Measurements from ENCODE around the gene TTLL6. TPM values are rescaled to one million over a fixed set of nuclear protein-coding genes. Genes with fewer than 3 reads are reported as not detected.
"Not testable (repeated sequence)": the region's sequence is repeated elsewhere in the genome, so short reads cannot be mapped to it uniquely, and the experiment has no call there.

The TTLL6 gene
- total RNA-seq, 1 donor from 2014 or later = not detected

DNA sequence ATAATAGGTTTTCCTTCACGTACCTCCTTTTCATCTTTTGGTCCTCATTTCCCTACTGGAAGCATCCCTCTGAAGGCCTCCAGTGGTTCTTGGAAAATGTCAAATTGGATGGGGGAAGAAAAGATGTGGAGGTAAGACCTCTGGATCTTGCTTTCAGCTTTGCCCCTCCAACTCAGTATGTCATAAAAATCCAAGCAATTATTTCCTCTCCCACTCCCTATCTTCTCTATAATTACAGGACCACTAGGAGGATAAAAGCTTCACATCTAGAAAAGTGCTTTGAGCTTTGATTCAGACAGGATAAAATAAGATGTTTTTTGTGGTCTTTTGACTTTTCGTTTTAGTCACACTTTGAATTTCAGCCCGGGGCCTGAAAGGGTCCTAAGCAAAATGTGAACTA lies 1.7 kb downstream of the TTLL6 start:
- no peak for DNase-seq (ENCODE audit: low read depth)
- H3K4me3 ChIP-seq (ENCODE audit: low read depth, low read length) = no peak overlapping the region
- TF ChIP-seq, protein P1, sequence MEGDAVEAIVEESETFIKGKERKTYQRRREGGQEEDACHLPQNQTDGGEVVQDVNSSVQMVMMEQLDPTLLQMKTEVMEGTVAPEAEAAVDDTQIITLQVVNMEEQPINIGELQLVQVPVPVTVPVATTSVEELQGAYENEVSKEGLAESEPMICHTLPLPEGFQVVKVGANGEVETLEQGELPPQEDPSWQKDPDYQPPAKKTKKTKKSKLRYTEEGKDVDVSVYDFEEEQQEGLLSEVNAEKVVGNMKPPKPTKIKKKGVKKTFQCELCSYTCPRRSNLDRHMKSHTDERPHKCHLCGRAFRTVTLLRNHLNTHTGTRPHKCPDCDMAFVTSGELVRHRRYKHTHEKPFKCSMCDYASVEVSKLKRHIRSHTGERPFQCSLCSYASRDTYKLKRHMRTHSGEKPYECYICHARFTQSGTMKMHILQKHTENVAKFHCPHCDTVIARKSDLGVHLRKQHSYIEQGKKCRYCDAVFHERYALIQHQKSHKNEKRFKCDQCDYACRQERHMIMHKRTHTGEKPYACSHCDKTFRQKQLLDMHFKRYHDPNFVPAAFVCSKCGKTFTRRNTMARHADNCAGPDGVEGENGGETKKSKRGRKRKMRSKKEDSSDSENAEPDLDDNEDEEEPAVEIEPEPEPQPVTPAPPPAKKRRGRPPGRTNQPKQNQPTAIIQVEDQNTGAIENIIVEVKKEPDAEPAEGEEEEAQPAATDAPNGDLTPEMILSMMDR (conservative IDR thresholded peaks at IDR 0.05; ENCODE audit: low read depth, low read length) = no peak

DNA sequence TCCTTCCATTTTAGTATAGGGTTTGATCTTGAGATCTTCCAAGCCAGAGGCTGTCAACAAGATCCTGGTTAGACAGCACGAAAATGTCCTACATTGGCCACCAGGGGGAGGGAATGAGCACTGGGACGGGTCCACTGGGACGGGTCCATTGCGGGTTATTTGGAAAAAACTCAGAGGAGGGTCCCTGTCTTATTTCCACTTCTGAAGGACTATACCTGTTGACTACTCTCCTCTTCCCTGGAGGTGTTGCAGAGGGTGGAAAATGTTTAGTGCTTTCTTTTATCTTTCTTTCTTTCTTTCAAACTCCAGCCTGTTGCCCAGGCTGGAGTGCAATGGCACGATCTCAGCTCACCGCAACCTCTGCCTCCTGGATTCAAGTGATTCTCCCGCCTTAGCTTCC lies 2.5 kb downstream of the TTLL6 start:
- DNase-seq (ENCODE audit: low read depth) = no peak
- H3K4me3 ChIP-seq (ENCODE audit: low read depth, low read length) = no peak overlapping the region
- TF ChIP-seq, protein P1 (conservative IDR thresholded peaks at IDR 0.05; ENCODE audit: low read depth, low read length) = peak; percentile 91

DNA sequence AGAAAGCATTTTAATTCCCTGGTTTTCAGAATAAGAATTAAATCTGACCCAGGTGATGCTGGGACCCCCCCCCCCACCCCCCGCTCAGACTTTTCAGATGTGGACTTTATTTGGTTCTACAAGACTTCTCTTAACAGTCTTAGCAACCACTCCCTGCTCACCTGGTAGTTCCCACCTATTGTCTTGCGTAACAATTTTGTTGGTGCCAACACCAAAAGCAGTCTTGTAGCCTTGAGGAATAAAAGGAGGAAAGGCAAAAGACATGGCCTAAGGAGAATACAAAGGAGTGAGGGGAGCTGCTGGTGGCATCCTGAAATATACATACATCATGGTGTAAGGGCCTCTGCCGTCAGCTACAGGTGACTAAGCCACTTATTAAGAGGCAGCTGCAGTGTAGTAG lies 5.0 kb downstream of the TTLL6 start:
- DNase-seq (ENCODE audit: low read depth) = no peak
- TF ChIP-seq, protein P1 (conservative IDR thresholded peaks at IDR 0.05; ENCODE audit: low read depth, low read length) = no peak
- H3K4me3 ChIP-seq (ENCODE audit: low read depth, low read length) = no peak overlapping the region

DNA sequence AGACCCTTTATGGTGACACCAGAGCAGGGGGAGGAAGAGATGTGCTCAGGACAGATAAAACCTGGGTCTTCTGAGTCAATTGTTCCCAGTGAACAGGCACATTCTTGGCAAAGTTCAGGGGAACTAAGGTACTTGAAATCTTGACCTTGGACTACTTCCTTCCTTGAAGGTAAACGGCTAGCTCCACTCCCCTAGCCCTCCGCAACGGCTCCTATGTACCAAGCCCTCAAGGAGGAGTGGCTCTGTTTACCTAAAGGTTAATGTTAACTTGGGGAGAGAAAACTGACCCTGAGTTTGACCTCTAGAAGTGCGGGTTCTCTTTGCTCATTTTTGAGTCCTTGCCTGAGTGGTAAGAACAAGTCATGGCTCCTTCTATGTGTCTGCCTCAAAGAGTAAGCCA lies 7.8 kb downstream of the TTLL6 start:
- no peak overlapping the region for H3K4me3 ChIP-seq (ENCODE audit: low read depth, low read length)
- TF ChIP-seq, protein P1 (conservative IDR thresholded peaks at IDR 0.05; ENCODE audit: low read depth, low read length) = no peak
- no peak for DNase-seq (ENCODE audit: low read depth)

DNA sequence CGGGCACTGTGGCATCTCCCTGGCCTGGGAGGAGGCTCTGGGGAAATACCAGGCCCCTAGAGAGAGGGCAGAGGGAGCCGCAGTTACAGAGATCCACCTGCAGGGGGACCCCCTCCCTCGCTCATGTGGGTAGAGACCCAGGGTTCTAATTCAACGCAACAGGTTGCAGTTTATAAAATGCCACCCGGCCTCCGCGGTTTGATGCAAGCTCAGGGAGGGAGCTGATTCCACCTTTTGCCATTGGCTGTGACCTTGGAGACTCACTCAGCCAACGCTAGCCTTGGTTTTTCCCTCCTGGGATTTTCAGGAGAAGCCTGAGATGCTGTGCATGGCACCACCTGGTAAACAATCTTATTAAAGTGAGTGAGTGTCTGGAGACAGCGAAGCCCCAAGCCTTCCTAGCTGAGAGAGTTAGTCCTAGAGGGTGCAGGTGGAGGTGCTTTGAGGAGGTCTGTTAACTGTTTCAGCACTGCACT lies 12.1 kb downstream of the TTLL6 start:
- TF ChIP-seq, protein P1 (conservative IDR thresholded peaks at IDR 0.05; ENCODE audit: low read depth, low read length) = peak; percentile 95
- no peak for DNase-seq (ENCODE audit: low read depth)
- H3K4me3 ChIP-seq (ENCODE audit: low read depth, low read length) = peak overlapping the region; percentile 27

DNA sequence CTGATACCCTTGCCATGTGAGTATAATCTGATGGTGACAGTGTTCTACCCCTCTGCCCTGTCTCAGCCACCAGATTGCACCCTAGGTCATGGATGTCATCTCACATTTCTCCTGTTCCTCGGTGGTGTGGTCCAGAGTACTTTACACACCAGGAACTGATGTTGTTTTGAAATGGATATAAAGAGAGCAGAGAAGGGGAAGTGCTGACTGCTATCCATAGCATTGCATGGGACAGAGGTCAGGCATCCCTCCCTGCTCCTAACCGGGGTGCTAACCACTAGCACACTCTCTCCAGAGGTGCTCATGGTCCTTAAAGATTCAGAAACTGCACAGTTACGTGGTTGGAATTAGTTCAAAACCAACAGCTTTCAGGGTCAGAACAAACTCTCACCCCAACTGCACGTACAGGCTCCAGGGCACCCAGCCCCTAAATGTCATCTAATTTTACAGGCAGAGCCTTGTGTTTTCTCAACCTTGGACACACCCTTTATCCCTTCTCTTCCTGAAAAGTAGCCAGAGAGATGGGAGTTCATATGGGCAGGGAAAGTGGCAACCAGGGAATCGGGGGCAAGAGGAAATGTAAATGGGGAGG lies 16.3 kb downstream of the TTLL6 start:
- no peak overlapping the region for H3K4me3 ChIP-seq (ENCODE audit: low read depth, low read length)
- no peak for DNase-seq (ENCODE audit: low read depth)
- TF ChIP-seq, protein P1 (conservative IDR thresholded peaks at IDR 0.05; ENCODE audit: low read depth, low read length) = no peak

DNA sequence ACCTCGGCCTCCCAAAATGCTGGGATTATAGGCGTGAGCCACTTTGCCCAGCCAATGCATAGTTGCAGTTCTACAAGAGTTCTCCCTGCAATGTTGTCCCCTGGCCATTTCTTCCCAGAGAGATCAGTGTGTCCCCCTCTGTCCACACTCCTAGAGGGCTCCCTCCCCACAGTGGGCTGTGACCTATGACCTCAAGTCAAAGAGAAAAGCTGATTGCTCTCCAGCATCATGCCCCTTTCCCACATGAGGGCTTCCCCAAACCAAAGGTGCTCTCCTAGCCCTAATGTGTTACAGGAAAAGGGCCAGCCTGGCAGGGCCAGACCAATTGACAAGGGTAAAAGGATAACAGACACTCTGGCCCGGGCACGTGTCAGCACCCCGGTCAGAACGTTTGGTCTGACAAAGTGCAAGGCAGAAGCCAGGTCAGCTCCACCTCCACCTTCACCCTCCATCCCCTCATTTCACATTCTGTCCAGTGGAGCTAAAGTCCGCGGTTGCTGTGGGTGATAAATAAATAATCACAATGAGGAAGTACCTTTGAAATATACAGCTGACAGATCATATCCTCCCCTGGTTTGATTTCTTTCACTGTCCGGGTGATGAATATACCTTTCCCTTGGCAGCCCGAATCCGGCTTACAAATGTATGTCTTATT lies 17.8 kb downstream of the TTLL6 start:
- TF ChIP-seq, protein P1 (conservative IDR thresholded peaks at IDR 0.05; ENCODE audit: low read depth, low read length) = no peak
- no peak for DNase-seq (ENCODE audit: low read depth)

DNA sequence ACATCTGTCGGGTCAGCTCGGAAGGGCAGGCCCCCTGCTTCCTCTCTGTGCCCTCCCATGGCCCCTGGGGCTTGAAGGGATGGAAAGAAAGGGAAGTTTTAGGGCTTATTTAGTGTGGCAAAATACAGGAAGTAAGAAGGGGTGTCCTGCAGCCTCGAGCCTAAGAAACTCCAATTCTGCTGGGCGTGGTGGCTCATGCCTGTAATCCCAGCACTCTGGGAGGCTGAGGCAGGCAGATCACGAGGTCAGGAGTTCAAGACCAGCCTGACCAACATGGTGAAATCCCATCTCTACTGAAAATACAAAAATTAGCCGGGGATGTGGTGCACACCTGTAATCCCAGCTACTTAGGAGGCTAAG lies 20.9 kb downstream of the TTLL6 start:
- DNase-seq (ENCODE audit: low read depth); H3K4me3 ChIP-seq (ENCODE audit: low read depth, low read length): not testable (repeated sequence)

More for the DNA sequence above, 17.8 kb downstream of the TTLL6 start:
- no peak overlapping the region for H3K4me3 ChIP-seq (ENCODE audit: low read depth, low read length)
